Upper lobe of left lung (tissue), 6 donors: Measurements from ENCODE around the gene SLC25A44. TPM values are rescaled to one million over a fixed set of nuclear protein-coding genes. Genes with fewer than 3 reads are reported as not detected.
"Not testable (repeated sequence)": the region's sequence is repeated elsewhere in the genome, so short reads cannot be mapped to it uniquely, and the experiment has no call there.

Experiments used
- ATAC-seq, 2 donors: fragments of 200-7000 bp; cut with Tn5 transposase; one replicate each; pipeline ENCODE4 v1.9.1; 2022; ENCODE audit warnings: mild to moderate bottlenecking in 2 of 2, moderate library complexity in 2 of 2; ENCODE audit not compliant: low FRiP score in 2 of 2
- DNase-seq, 2 donors: peaks; one replicate each; pipeline ENCODE4 v3.0.0-alpha.2; 2019 to 2020
- H3K27ac ChIP-seq, 4 donors: fragments of 200-600 bp; sonication (generic); one replicate each; pipeline ENCODE4 v1.5.1; 2016 to 2019
- H3K27me3 ChIP-seq, 4 donors: fragments of 200-600 bp; sonication (generic); one replicate each; pipeline ENCODE4 v1.5.1; 2017 to 2019
- H3K36me3 ChIP-seq, 4 donors: fragments of 200-600 bp; sonication (generic); one replicate each; pipeline ENCODE4 v1.5.1; 2016 to 2019
- H3K4me1 ChIP-seq, 4 donors: fragments of 200-600 bp; sonication (generic); one replicate each; pipeline ENCODE4 v1.5.1; 2018 to 2019
- H3K4me3 ChIP-seq, 4 donors: fragments of 200-600 bp; sonication (generic); one replicate each; pipeline ENCODE4 v1.5.1; 2017 to 2019; ENCODE audit warnings: mild to moderate bottlenecking in 2 of 4, moderate library complexity in 1 of 4
- H3K9me3 ChIP-seq, 4 donors: fragments of 200-600 bp; sonication (generic); one replicate each; pipeline ENCODE4 v1.5.1; 2018 to 2019
- CTCF ChIP-seq, 6 experiments: fragments of 450-650 bp in 4 of 6; fragments of 200-600 bp in 2 of 6; sonication (generic) in 2 of 6; IDR thresholded peaks; one replicate each; pipeline ENCODE4 v1.5.1; 2016 to 2019; ENCODE audit warnings: antibody characterized with exemption in 6 of 6
- EP300 ChIP-seq, 4 donors: sonication (generic); formaldehyde crosslinking; IDR thresholded peaks; one replicate each; pipeline ENCODE4 v1.5.1; 2017; ENCODE audit warnings: antibody characterized with exemption in 4 of 4, control low read depth in 2 of 4
- POLR2A ChIP-seq, 4 donors: fragments of 450-650 bp; IDR thresholded peaks; one replicate each; pipeline ENCODE4 v1.5.1; 2016 to 2017; ENCODE audit warnings: antibody characterized with exemption in 4 of 4, mild to moderate bottlenecking in 2 of 4
- POLR2AphosphoS5 ChIP-seq, 2 donors: sonication (generic); formaldehyde crosslinking; IDR thresholded peaks; one replicate each; pipeline ENCODE4 v1.5.1; 2017; ENCODE audit warnings: antibody characterized with exemption in 2 of 2
- WGBS, 2 donors: methylation state at CpG; one replicate each; pipeline ENCODE4 v1.1.5; 2017 to 2018; 5-methylcytosine and 5-hydroxymethylcytosine counted together
- total RNA-seq, 6 donors: library from RNA; depleted of rRNA in 4 of 6; stranded (reverse); fragments of >200 nt in 4 of 6; gene quantifications; one replicate each; pipeline versions ENCODE4 v1.1.0 to v1.2.1, GENCODE V29; 2016 to 2021
- donor health status: DM: no; HTN: no; CAD: no; lungs with moderate emphysema.
- donor health status: DM: no; HTN: yes; CAD: no; lungs with severe emphysema.

Gene SLC25A44
- total RNA-seq, 6 donors from 2014 or later = 11.0 to 27.4 (median 21.1) TPM

DNA sequence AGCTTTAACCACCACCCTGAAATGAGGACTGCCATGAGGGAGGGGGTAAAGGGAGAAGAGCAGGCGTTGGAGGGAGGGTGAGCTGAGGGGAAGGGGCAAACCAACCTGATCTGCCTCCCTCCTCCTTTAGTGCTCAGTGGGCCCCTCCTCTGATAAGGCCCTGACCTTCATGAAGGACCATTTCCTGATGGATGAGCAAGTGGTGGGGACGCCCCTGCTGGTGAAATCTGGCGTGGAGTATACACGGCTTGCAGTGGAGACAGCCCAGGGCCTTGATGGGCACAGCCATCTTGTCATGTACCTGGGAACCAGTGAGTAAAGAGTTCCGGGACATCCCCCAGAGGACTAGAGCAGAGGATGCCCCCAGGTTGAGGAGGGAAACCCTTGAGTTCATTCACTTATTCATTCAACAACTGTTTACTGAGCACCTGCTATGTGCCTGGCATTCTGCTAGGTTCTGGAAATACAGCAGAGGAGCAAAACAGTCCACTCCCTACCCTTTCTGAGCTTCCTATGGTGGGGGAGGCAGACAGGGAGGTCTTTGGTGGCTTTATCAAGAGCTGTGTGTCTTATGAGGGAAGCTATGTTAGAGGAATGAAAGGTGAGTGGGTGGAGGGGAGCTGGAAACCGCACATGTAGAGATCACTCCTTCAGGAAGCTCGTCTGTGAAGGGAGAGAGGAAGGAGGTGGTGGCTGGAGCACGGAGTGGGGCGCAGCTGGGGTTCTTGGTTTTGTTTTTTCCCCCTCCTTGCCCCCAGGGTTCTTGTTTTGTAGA lies 21.0 kb upstream of the SLC25A44 start:
- ATAC-seq (no peak), DNase-seq (no peak)
- Histone ChIP-seq H3K27ac (no peak overlapping the region), H3K4me3 (no peak overlapping the region), H3K36me3 (peaks cover 0 to 31% (median 11%) of the 10 kb centered on the region in 4 donors), H3K27me3 (no peaks in the 10 kb centered on the region), H3K4me1 (no peaks in the 10 kb centered on the region), H3K9me3 (no peaks in the 10 kb centered on the region)
- WGBS, 2 donors = 86% methylated on average over 9 of the region's 9 CpGs
- TF ChIP-seq EP300 (IDR thresholded peaks at IDR 0.05) = no peak
- TF ChIP-seq POLR2A (IDR thresholded peaks at IDR 0.05) = no peak
- no peak for TF ChIP-seq CTCF (IDR thresholded peaks at IDR 0.05)
- no peak for TF ChIP-seq POLR2AphosphoS5 (IDR thresholded peaks at IDR 0.05)

DNA sequence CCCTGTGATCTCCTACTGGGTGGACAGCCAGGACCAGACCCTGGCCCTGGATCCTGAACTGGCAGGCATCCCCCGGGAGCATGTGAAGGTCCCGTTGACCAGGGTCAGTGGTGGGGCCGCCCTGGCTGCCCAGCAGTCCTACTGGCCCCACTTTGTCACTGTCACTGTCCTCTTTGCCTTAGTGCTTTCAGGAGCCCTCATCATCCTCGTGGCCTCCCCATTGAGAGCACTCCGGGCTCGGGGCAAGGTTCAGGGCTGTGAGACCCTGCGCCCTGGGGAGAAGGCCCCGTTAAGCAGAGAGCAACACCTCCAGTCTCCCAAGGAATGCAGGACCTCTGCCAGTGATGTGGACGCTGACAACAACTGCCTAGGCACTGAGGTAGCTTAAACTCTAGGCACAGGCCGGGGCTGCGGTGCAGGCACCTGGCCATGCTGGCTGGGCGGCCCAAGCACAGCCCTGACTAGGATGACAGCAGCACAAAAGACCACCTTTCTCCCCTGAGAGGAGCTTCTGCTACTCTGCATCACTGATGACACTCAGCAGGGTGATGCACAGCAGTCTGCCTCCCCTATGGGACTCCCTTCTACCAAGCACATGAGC lies 17.2 kb upstream of the SLC25A44 start:
- H3K4me1 ChIP-seq = no peaks in the 10 kb centered on the region
- no peak overlapping the region for H3K27ac ChIP-seq
- ATAC-seq = peak; percentile 4 to 35
- H3K36me3 ChIP-seq = peaks cover 0 to 31% (median 7%) of the 10 kb centered on the region in 4 donors
- H3K9me3 ChIP-seq = no peaks in the 10 kb centered on the region
- H3K27me3 ChIP-seq = no peaks in the 10 kb centered on the region
- no peak overlapping the region for H3K4me3 ChIP-seq
- DNase-seq = no peak
- no peak for TF ChIP-seq CTCF (IDR thresholded peaks at IDR 0.05)
- no peak for TF ChIP-seq POLR2AphosphoS5 (IDR thresholded peaks at IDR 0.05)
- TF ChIP-seq POLR2A (IDR thresholded peaks at IDR 0.05) = no peak
- TF ChIP-seq EP300 (IDR thresholded peaks at IDR 0.05) = no peak
- 67 to 87% methylated on average over 3 to 12 of the region's 12 CpGs for WGBS, 2 donors

DNA sequence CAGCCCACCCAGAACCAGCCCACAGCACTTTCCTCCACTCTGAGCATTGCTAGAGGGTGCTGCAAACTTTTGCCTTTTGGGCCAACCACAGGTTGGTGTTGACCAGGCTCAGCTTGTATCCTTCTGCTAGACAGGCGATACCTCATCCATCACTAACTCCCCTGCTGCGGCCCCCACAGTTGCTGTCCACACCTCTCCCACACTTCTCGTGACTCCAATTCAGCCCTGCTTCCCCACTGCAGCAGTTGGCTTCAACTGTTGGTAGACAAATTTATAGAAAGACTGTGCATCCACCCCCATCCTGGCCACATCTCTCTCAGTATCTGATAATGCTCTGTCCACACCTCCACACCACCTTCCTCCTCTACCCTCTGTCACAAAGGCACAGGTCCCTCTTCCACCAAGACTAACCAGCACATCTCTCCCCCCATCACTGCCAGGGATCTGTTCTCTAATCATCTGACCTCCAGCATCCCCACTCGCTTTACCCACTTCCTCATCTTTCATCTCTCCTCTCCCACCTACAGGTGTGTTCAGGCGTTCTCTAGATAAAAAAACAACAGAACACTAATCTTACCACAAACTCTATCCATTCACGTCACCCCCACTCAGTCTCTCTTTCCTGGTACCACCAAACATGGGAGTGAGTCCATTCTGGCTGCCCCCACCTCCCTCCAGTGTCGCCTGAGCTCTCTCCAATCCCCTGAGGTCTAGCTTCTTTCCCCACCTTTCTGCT lies 15.8 kb upstream of the SLC25A44 start:
- Histone ChIP-seq H3K9me3 (no peaks in the 10 kb centered on the region), H3K4me1 (no peaks in the 10 kb centered on the region), H3K36me3 (peaks cover 0 to 27% (median 7%) of the 10 kb centered on the region in 4 donors), H3K4me3 (no peak overlapping the region), H3K27ac (no peak overlapping the region), H3K27me3 (no peaks in the 10 kb centered on the region)
- no peak for TF ChIP-seq CTCF (IDR thresholded peaks at IDR 0.05)
- no peak for TF ChIP-seq POLR2A (IDR thresholded peaks at IDR 0.05)
- no peak for TF ChIP-seq EP300 (IDR thresholded peaks at IDR 0.05)
- no peak for TF ChIP-seq POLR2AphosphoS5 (IDR thresholded peaks at IDR 0.05)
- 79 to 84% methylated on average over 7 of the region's 7 CpGs for WGBS, 2 donors
- no peak for DNase-seq
- ATAC-seq = no peak

GRCh38 chr1:156180471-156180870 lies 13.4 kb upstream of the SLC25A44 start:
- WGBS, 2 donors = 91 to 97% methylated on average over 3 of the region's 3 CpGs
- no peak overlapping the region for H3K4me3 ChIP-seq
- peaks cover 0 to 13% (median 2%) of the 10 kb centered on the region in 4 donors for H3K36me3 ChIP-seq
- no peaks in the 10 kb centered on the region for H3K27me3 ChIP-seq
- H3K4me1 ChIP-seq = no peaks in the 10 kb centered on the region
- ATAC-seq (no peak), DNase-seq (no peak)
- H3K27ac ChIP-seq = peak overlapping the region in 1 of 4 donors; percentile 48
- TF ChIP-seq POLR2AphosphoS5 (IDR thresholded peaks at IDR 0.05) = no peak
- no peak for TF ChIP-seq EP300 (IDR thresholded peaks at IDR 0.05)
- TF ChIP-seq CTCF (IDR thresholded peaks at IDR 0.05) = no peak
- TF ChIP-seq POLR2A (IDR thresholded peaks at IDR 0.05) = no peak
- no peaks in the 10 kb centered on the region for H3K9me3 ChIP-seq

DNA sequence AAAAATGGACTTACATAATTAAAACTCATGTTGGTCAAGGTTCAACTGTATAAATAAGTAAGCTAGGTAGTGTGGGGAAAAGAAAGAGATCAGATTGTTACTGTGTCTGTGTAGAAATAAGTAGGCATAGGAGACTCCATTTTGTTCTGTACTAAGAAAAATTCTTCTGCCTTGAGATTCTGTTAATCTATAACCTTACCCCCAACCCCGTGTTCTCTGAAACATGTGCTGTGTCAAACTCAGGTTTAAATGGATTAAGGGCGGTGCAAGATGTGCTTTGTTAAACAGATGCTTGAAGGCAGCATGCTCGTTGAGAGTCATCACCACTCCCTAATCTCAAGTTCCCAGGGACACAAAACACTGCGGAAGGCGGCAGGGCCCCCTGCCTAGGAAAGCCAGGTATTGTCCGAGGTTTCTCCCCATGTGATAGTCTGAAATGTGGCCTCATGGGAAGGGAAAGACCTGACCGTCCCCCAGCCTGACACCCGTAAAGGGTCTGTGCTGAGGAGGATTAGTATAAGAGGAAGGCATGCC lies 12.4 kb upstream of the SLC25A44 start:
- not testable (repeated sequence) for H3K27me3 ChIP-seq, H3K4me1 ChIP-seq, H3K36me3 ChIP-seq, ATAC-seq, H3K9me3 ChIP-seq, H3K4me3 ChIP-seq
- peak overlapping the region in 2 of 4 donors; percentile 25 to 62 for H3K27ac ChIP-seq
- DNase-seq = peak in 1 of 2 donors; percentile 44
- 58 to 59% methylated on average over 8 of the region's 8 CpGs for WGBS, 2 donors

DNA sequence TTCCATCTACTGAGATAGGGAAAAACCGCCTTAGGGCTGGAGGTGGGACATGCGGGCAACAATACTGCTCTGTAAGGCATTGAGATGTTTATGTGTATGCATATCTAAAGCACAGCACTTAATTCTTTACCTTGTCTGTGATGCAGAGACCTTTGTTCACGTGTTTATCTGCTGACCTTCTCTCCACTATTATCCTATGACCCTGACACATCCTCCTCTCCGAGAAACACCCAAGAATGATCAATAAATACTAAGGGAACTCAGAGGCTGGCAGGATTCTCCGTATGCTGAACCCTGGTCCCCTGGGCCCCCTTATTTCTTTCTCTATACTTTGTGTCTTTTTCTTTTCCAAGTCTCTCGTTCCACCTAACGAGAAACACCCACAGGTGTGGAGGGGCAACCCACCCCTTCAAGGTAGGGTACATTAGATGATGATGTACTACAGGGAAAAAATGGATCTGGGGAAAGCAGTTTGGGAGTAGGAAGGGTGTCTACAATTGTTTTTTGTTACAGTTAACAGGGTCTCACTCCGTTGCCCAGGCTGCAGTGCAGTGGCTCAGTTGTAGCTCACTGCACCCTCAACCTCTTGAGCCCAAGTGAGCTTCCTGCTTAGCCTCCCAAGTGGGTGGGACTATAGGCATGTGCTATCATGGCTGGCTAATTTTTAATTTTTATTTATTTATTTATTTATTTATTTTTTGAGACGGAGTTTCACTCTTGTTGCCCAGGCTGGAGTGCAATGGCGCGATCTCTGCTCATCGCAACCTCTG lies 11.7 kb upstream of the SLC25A44 start:
- 85 to 86% methylated on average over 12 of the region's 12 CpGs for WGBS, 2 donors
- ATAC-seq, H3K36me3 ChIP-seq, H3K4me1 ChIP-seq, H3K9me3 ChIP-seq, H3K4me3 ChIP-seq, H3K27me3 ChIP-seq, DNase-seq: not testable (repeated sequence)
- peak overlapping the region in 1 of 4 donors; percentile 62 for H3K27ac ChIP-seq
